PC-9 (cell line): ENCODE measurements around the gene GMPPA. TPM values are rescaled to one million over a fixed set of nuclear protein-coding genes. Genes with fewer than 3 reads are reported as not detected.

Source experiments
- BruUV-seq: library from RNA; stranded (reverse); fragments of 400-500 nt; replicated peaks from 2 replicates; lab custom pipeline; 2021; lab: Mats Ljungman, UMichigan
- CTCF ChIA-PET: fragments of 300-600 bp; sonication (Branson Sonifier 250); formaldehyde crosslinking; loops from one replicate; lab custom pipeline; 2022; ENCODE audit warnings: antibody characterized with exemption; lab: Charles Lee
- POLR2A ChIA-PET: fragments of 300-600 bp; sonication (Branson Sonifier 250); formaldehyde crosslinking; loops from one replicate; lab custom pipeline; 2022; ENCODE audit warnings: antibody characterized with exemption; ENCODE audit not compliant: unreplicated experiment; lab: Charles Lee
- DNase-seq, 2 experiments: peaks; one replicate each; pipeline versions ENCODE4 v3.0.0 to v3.0.0-alpha.2; 2015 to 2022; ENCODE audit warnings: mixed read lengths in 1 of 2
- H2AFZ ChIP-seq: fragments of 200-600 bp; sonication (generic); 2 replicates; pipeline ENCODE4 v1.8.1; 2017; ENCODE audit warnings: antibody characterized with exemption
- H3F3A ChIP-seq: fragments of 200-600 bp; sonication (generic); 2 replicates; pipeline ENCODE4 v1.8.1; 2017; ENCODE audit warnings: antibody characterized with exemption, mild to moderate bottlenecking, low read depth; ENCODE audit not compliant: insufficient read depth
- H3K27ac ChIP-seq: fragments of 200-600 bp; sonication (generic); 2 replicates; pipeline ENCODE4 v1.6.1; 2016; ENCODE audit warnings: mixed run types
- H3K27me3 ChIP-seq: fragments of 200-600 bp; sonication (generic); 2 replicates; pipeline ENCODE4 v1.6.1; 2016; ENCODE audit warnings: low read depth, mixed run types; ENCODE audit not compliant: insufficient read depth
- H3K36me3 ChIP-seq: fragments of 200-600 bp; sonication (generic); 2 replicates; pipeline ENCODE4 v1.6.1; 2016; ENCODE audit warnings: low read depth, mixed run types
- H3K4me1 ChIP-seq: fragments of 200-600 bp; sonication (generic); replicated peaks from 2 replicates; pipeline ENCODE4 v1.6.1; 2016; ENCODE audit warnings: mixed run types; ENCODE audit not compliant: insufficient read depth
- H3K4me2 ChIP-seq: fragments of 200-600 bp; sonication (generic); 2 replicates; pipeline ENCODE4 v1.6.1; 2017; ENCODE audit warnings: mixed run types
- H3K4me3 ChIP-seq: fragments of 200-600 bp; sonication (generic); 2 replicates; pipeline ENCODE4 v1.6.1; 2016; ENCODE audit warnings: mixed run types
- H3K79me2 ChIP-seq: fragments of 200-600 bp; sonication (generic); 2 replicates; pipeline ENCODE4 v1.6.1; 2017; ENCODE audit warnings: low read depth, mixed run types
- H3K9me2 ChIP-seq: fragments of 200-600 bp; sonication (generic); 2 replicates; pipeline ENCODE4 v1.8.1; 2017; ENCODE audit warnings: mild to moderate bottlenecking; ENCODE audit not compliant: insufficient read depth
- H3K9me3 ChIP-seq: fragments of 200-600 bp; sonication (generic); 2 replicates; pipeline ENCODE4 v1.8.1; 2016; ENCODE audit warnings: low read depth; ENCODE audit not compliant: insufficient read depth
- H4K20me1 ChIP-seq: fragments of 200-600 bp; sonication (generic); 2 replicates; pipeline ENCODE4 v1.8.1; 2017; ENCODE audit not compliant: insufficient read depth
- CTCF ChIP-seq: fragments of 200-600 bp; sonication (generic); conservative IDR thresholded peaks from 2 replicates; pipeline ENCODE4 v1.6.1; 2017; ENCODE audit warnings: mixed run types, antibody characterized with exemption, mild to moderate bottlenecking, moderate library complexity
- EZH2 ChIP-seq: fragments of 200-600 bp; sonication (generic); IDR thresholded peaks from 2 replicates; pipeline ENCODE4 v1.8.0; 2017; ENCODE audit warnings: antibody characterized with exemption, low read depth
- intact Hi-C: fragments of 100-400 bp; cut with micrococcal nuclease; formaldehyde crosslinking; loops from one replicate; pipeline ENCODE4 v1.10.0; 2022; ENCODE audit not compliant: unreplicated experiment
- total RNA-seq: library from RNA; stranded (reverse); gene quantifications from 2 replicates; pipeline ENCODE4 v1.2.3, GENCODE V29; 2021

Gene GMPPA
- total RNA-seq, 1 experiment from 2014 or later = 57.2 TPM

- no peaks in the 10 kb centered on the region for H3K27me3 ChIP-seq
- no peaks in the 10 kb centered on the region for H3K36me3 ChIP-seq
- no peaks in the 10 kb centered on the region for H3F3A ChIP-seq
- no peak overlapping the region for H3K27ac ChIP-seq
- H3K4me2 ChIP-seq = no peak overlapping the region
- TF ChIP-seq EZH2 (no peak), CTCF (no peak)
- no peaks in the 10 kb centered on the region for H3K9me2 ChIP-seq
- H2AFZ ChIP-seq = no peak overlapping the region
- ChIA-PET POLR2A (no interaction called here), CTCF (no interaction called here)
- no peak for DNase-seq
- no peaks in the 10 kb centered on the region for H3K79me2 ChIP-seq
- H3K4me1 ChIP-seq = no peaks in the 10 kb centered on the region
- H4K20me1 ChIP-seq = no peaks in the 10 kb centered on the region; the same call in 1 of the 2 replicates
- BruUV-seq = no TSS peak
- no peaks in the 10 kb centered on the region for H3K9me3 ChIP-seq
- intact Hi-C loops = no loop called here
- no peak overlapping the region for H3K4me3 ChIP-seq
Observed at GRCh38 chr2:219475278-219475677, 23.4 kb upstream of the GMPPA start.

- no peaks in the 10 kb centered on the region for H3K27me3 ChIP-seq
- intact Hi-C loops = loop anchor here (1.0 kb wide), 1 partner anchor 54 kb away; no protein-coding TSS in a partner anchor
- no peaks in the 10 kb centered on the region; the same call in 1 of the 2 replicates for H4K20me1 ChIP-seq
- CTCF ChIA-PET = interaction anchor here (0.6 to 1.2 kb wide), 3 partner anchors 34 to 112 kb away, joined by 4 to 9 read pairs (median 8); no protein-coding TSS in a partner anchor
- POLR2A ChIA-PET = no interaction called here
- TF ChIP-seq EZH2 = no peak
- TF ChIP-seq CTCF = peak; percentile 79
- no peak overlapping the region for H3K27ac ChIP-seq
- H3K9me3 ChIP-seq = no peaks in the 10 kb centered on the region
- no peaks in the 10 kb centered on the region for H3K79me2 ChIP-seq
- no TSS peak for BruUV-seq
- peak in 1 of 2 experiments; percentile 54 for DNase-seq
- H3K9me2 ChIP-seq = no peaks in the 10 kb centered on the region
- no peaks in the 10 kb centered on the region for H3K36me3 ChIP-seq
- no peak overlapping the region for H3K4me3 ChIP-seq
- H3F3A ChIP-seq = no peaks in the 10 kb centered on the region
- no peak overlapping the region for H2AFZ ChIP-seq
- H3K4me2 ChIP-seq = no peak overlapping the region
- H3K4me1 ChIP-seq = no peaks in the 10 kb centered on the region
Observed at GRCh38 chr2:219475697-219476651, 22.7 kb upstream of the GMPPA start.

- TF ChIP-seq EZH2 = no peak
- no peak for TF ChIP-seq CTCF
- no peaks in the 10 kb centered on the region for H3K36me3 ChIP-seq
- no peak for DNase-seq
- BruUV-seq = no TSS peak
- no peak overlapping the region for H3K4me2 ChIP-seq
- H3F3A ChIP-seq = no peaks in the 10 kb centered on the region
- intact Hi-C loops = loop anchor here (1.0 kb wide), 1 partner anchor 54 kb away; no protein-coding TSS in a partner anchor
- H3K79me2 ChIP-seq = no peaks in the 10 kb centered on the region
- no peaks in the 10 kb centered on the region for H3K9me2 ChIP-seq
- no peaks in the 10 kb centered on the region for H3K4me1 ChIP-seq
- no peak overlapping the region for H2AFZ ChIP-seq
- ChIA-PET POLR2A (no interaction called here), CTCF (interaction anchor here (0.6 to 1.2 kb wide), 3 partner anchors 33 to 111 kb away, joined by 4 to 9 read pairs (median 8); no protein-coding TSS in a partner anchor)
- no peak overlapping the region for H3K27ac ChIP-seq
- H3K9me3 ChIP-seq = no peaks in the 10 kb centered on the region
- H4K20me1 ChIP-seq = no peaks in the 10 kb centered on the region
- H3K27me3 ChIP-seq = no peaks in the 10 kb centered on the region
- no peak overlapping the region for H3K4me3 ChIP-seq
Observed at GRCh38 chr2:219476652-219477151, 22.0 kb upstream of the GMPPA start.
